HepG2 (cell line): Measurements from ENCODE around the gene ABHD15. TPM values are rescaled to one million over a fixed set of nuclear protein-coding genes. Genes with fewer than 3 reads are reported as not detected.

Experiments used
- ATF3 ChIP-seq: sonication (generic); formaldehyde crosslinking; IDR thresholded peaks from 2 replicates; pipeline ENCODE4 v1.4.0; 2020; ENCODE audit warnings: missing genetic modification reagents
- POLR2G ChIP-seq: fragments of 200-400 bp; formaldehyde crosslinking; IDR thresholded peaks from 2 replicates; pipeline ENCODE4 v1.6.1; 2018; ENCODE audit warnings: mild to moderate bottlenecking, low read depth, low read length, moderate library complexity
- RBM22 ChIP-seq: fragments of 200-400 bp; formaldehyde crosslinking; optimal IDR thresholded peaks from 2 replicates; pipeline ENCODE3; 2017; ENCODE audit warnings: mild to moderate bottlenecking, low read length, moderate library complexity
- REST ChIP-seq, 2 experiments: IDR thresholded peaks; 2 replicates each; pipeline ENCODE4 v1.6.1; 2011 to 2012; ENCODE audit warnings: low read length in 2 of 2, borderline replicate concordance in 1 of 2, low read depth in 1 of 2, mild to moderate bottlenecking in 1 of 2, moderate library complexity in 1 of 2
- TCF12 ChIP-seq, 2 experiments: fragments of 450-650 bp in 1 of 2; sonication (generic) in 1 of 2; formaldehyde crosslinking in 1 of 2; IDR thresholded peaks; 2 replicates each; pipeline versions ENCODE4 v1.6.1 to v1.8.0; 2017 to 2022; ENCODE audit warnings: antibody characterized with exemption in 1 of 2, mild to moderate bottlenecking in 1 of 2, missing genetic modification reagents in 1 of 2, moderate library complexity in 1 of 2
- ZBTB20 ChIP-seq: sonication (generic); formaldehyde crosslinking; IDR thresholded peaks from 2 replicates; pipeline ENCODE4 v1.8.1; 2023; ENCODE audit warnings: missing genetic modification reagents, low read depth, mild to moderate bottlenecking, borderline replicate concordance
- ZHX1 ChIP-seq: sonication (generic); formaldehyde crosslinking; IDR thresholded peaks from 2 replicates; pipeline ENCODE4 v1.8.1; 2022; ENCODE audit warnings: low read depth, mild to moderate bottlenecking, missing genetic modification reagents
- ZNF775 ChIP-seq: sonication (generic); formaldehyde crosslinking; IDR thresholded peaks from 2 replicates; pipeline ENCODE4 v1.4.0; 2020; ENCODE audit warnings: missing genetic modification reagents, mild to moderate bottlenecking, moderate library complexity, borderline replicate concordance
- ZNF776 ChIP-seq: sonication (generic); formaldehyde crosslinking; IDR thresholded peaks from 2 replicates; pipeline ENCODE4 v1.4.0; 2020; ENCODE audit warnings: mild to moderate bottlenecking, missing genetic modification reagents
- ZNF788 ChIP-seq: sonication (generic); formaldehyde crosslinking; IDR thresholded peaks from 2 replicates; pipeline ENCODE4 v1.5.0; 2020; ENCODE audit warnings: mild to moderate bottlenecking, missing genetic modification reagents, borderline replicate concordance
- polyA plus RNA-seq, 8 experiments: library from polyadenylated mRNA; depleted of rRNA in 3 of 8; stranded (reverse) in 7 of 8; unstranded in 1 of 8; fragments of >200 nt; fragmentation: Illumina TruSeq in 4 of 8; extraction: Trizol in 4 of 8; gene quantifications; 2 replicates each; pipeline versions ENCODE4 v1.2.1 to v1.2.3, GENCODE V29; 2011 to 2016; ENCODE audit warnings: low read depth in 4 of 8, missing spikeins in 1 of 8, mixed read lengths in 1 of 8; ENCODE audit not compliant: insufficient read depth in 1 of 8
- total RNA-seq, 5 experiments: library from RNA; depleted of rRNA; stranded (reverse); fragments of >200 nt; fragmentation: Illumina TruSeq; extraction: Trizol; gene quantifications; 2 replicates each; pipeline ENCODE4 v1.2.3, GENCODE V29; 2016; ENCODE audit warnings: low read depth in 1 of 5

Gene ABHD15
- total and polyA plus RNA-seq, 2 of the 13 experiments (the other 11 are each of a cell fraction or from before 2014, with no cell fraction given), result 2.4 to 7.7 TPM

- TF ChIP-seq ZHX1 (CRISPR knock-in tag) (no peak), ATF3 (CRISPR knock-in tag) (no peak), ZNF776 (no peak), REST (IDR thresholded peaks at IDR 0.05; ENCODE audit: borderline replicate concordance in 1 of 2, low read depth in 1 of 2, low read length in 2 of 2) (no peak), ZBTB20 (CRISPR knock-in tag) (peak; percentile 21; the same call in 1 of the 2 replicates), ZNF775 (no peak), POLR2G (peak; percentile 4), TCF12 (IDR thresholded peaks at IDR 0.05) (no peak), TCF12 (CRISPR knock-in tag; IDR thresholded peaks at IDR 0.05) (no peak), RBM22 (peak; percentile 76), ZNF788 (CRISPR knock-in tag) (no peak)
Observed at GRCh38 chr17:29573871-29574731, 7.3 kb upstream of the ABHD15 start (continued).
